GM18526 (cell line): ENCODE data around the gene GOT2.

Experiments used
- POLR2A ChIP-seq: IDR thresholded peaks from 3 replicates; pipeline ENCODE4 v1.6.1; 2011; ENCODE audit not compliant: insufficient read length; ENCODE audit errors: extremely low read depth

GOT2 gene

DNA sequence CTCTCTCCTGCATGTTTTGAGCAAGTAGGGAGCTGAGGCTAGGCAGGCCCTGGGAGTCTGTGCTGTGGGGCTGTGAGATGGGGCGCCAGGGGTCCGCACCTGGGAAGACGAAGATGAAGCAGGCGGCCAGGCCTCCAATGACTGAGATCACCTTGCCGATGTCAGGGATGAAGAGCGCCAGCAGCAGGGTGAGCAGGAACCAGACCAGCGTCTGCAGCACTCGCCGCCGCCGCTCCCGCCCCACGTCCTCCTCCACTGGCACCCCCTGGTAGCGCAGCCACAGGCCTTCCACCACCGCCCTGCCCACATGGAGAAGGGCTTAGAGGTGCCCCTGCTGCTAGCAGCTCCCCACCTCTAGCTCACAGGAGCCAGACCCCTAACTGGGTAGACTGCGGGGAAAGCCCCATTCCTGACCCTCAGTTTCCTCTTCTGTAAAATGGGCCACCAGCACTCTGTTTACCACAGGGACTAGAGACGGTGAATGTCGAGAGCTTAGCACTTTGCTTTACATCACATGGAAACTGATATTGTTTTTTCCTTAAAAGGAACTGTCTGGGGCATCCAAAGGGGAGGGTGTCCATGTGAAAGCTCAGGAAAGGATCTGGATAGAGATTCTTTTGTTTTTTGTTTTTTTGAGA, 63.1 kb downstream of the GOT2 start:
- no peak for TF ChIP-seq POLR2A

- no peak for TF ChIP-seq POLR2A
Observed at GRCh38 chr16:58670177-58670576, 63.9 kb downstream of the GOT2 start.

GRCh38 chr16:58665200-58665599, 68.9 kb downstream of the GOT2 start:
- TF ChIP-seq POLR2A = no peak

DNA sequence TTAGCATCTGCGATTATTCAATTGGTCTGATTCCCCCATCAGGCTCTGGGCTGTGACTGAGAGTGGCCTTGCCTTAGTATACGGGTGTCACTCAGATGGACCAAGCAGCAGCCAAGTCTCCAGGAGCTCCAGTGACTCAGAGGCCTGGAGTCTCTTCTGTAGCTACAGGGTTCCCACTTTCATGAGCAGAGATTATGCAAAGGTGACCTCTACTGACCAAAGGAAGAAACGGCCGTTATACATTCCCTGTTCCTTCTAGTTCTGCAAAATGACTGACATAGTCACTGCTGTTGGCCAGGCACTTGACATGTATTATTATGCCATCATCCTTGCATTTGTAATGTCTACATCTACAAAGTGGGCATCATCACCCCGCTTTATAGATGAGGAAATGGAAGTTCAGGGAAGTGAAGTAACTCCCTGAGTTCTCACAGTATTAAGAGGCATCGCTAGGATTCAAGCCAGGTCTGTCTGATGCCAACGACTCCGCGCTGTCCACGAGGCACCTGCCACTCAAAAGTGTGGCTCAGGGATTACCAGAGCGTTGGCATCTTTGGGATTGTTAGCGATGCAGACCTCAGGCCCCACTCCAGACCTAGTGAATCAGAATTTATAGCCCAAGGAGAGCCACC, 72.8 kb downstream of the GOT2 start:
- no peak for TF ChIP-seq POLR2A

DNA sequence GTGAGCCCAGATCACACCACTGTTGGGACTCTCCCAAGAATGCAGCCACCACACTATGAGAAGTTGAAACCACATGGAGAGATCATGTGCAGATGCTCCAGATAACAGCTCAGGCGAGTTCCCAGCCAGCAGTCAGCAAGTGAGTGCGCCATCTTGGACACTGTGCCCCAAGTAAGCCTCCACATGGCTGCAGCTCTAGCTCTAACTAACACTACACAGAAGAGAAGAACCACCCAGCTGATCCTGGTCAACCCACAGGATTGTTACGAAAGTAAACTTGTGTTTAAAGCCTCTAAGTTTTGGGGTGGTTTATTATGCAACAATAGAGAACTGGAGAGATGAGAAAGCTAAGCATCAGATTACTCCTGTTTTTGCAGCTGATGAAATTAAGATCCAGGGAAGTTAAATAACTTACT, 75.3 kb downstream of the GOT2 start:
- no peak for TF ChIP-seq POLR2A
